Ovary (tissue), 9 donors: ENCODE measurements around the gene ASH1L. TPM values are rescaled to one million over a fixed set of nuclear protein-coding genes. Genes with fewer than 3 reads are reported as not detected.

Experiments used
- DNase-seq, 5 donors: peaks; one replicate each; pipeline ENCODE4 v3.0.0-alpha.2; 2019 to 2020
- H3K27ac ChIP-seq, 2 donors: fragments of 200-600 bp; one replicate each; pipeline versions ENCODE4 v1.5.1 to v1.8.0; 2019 to 2022
- H3K27me3 ChIP-seq: fragments of 200-600 bp; one replicate; pipeline ENCODE4 v1.8.0; 2022
- H3K36me3 ChIP-seq: fragments of 200-600 bp; sonication (generic); one replicate; pipeline ENCODE4 v1.5.1; 2019
- H3K4me1 ChIP-seq: one replicate; pipeline ENCODE4 v1.8.1; 2013; ENCODE audit warnings: mild to moderate bottlenecking, moderate library complexity; ENCODE audit not compliant: insufficient read depth
- H3K4me3 ChIP-seq: fragments of 200-600 bp; sonication (generic); one replicate; pipeline ENCODE4 v1.5.1; 2017
- H3K9me3 ChIP-seq, 2 donors: fragments of 200-600 bp in 1 of 2; sonication (generic) in 1 of 2; one replicate each; pipeline versions ENCODE4 v1.5.1 to v1.8.1; 2013 to 2019; ENCODE audit warnings: mild to moderate bottlenecking in 1 of 2, moderate library complexity in 1 of 2
- CTCF ChIP-seq, 3 donors: fragments of 450-650 bp in 2 of 3; fragments of 200-600 bp in 1 of 3; IDR thresholded peaks; one replicate each; pipeline versions ENCODE4 v1.5.1 to v1.8.0; 2016 to 2022; ENCODE audit warnings: antibody characterized with exemption in 3 of 3, mild to moderate bottlenecking in 1 of 3
- EP300 ChIP-seq: sonication (generic); formaldehyde crosslinking; IDR thresholded peaks from one replicate; pipeline ENCODE4 v1.6.1; 2017; ENCODE audit warnings: antibody characterized with exemption
- POLR2A ChIP-seq: fragments of 450-650 bp; IDR thresholded peaks from one replicate; pipeline ENCODE4 v1.6.1; 2017; ENCODE audit warnings: antibody characterized with exemption, mild to moderate bottlenecking, moderate library complexity
- WGBS, 3 donors: extraction: QIAGEN DNeasy Blood & Tissue Kit in 1 of 3; methylation state at CpG; one replicate each; pipeline versions ENCODE4 v1.1.5 to v1.1.7; 2013 to 2017; 5-methylcytosine and 5-hydroxymethylcytosine counted together
- intact Hi-C, 4 donors: fragments of 100-400 bp; cut with DNase I; formaldehyde crosslinking; loops; one replicate each; pipeline versions ENCODE4 v1.11.0 to v1.15.1; 2022 to 2023
- polyA plus RNA-seq, 2 donors: library from polyadenylated mRNA; stranded (reverse); fragments of 200-250 nt in 1 of 2; fragments of 350-450 nt in 1 of 2; fragmentation: Illumina TruSeq in 1 of 2; extraction: RNeasy Lipid Tissue Mini Kit (QIAGEN cat#74804) in 1 of 2; gene quantifications; one replicate each; pipeline ENCODE4 v1.2.3, GENCODE V29; 2013 to 2014
- total RNA-seq, 7 donors: library from RNA; depleted of rRNA in 2 of 7; stranded (reverse); fragments of >200 nt in 2 of 7; fragmentation: NEBNext Ultra II Directional in 3 of 7; extraction: Animal tissue kit (Norgen Biotek cat#: 25700) in 3 of 7; gene quantifications; one replicate each; pipeline versions ENCODE4 v1.1.0 to v1.2.4, GENCODE V29; 2016 to 2023
- donor health status: DM: no; HTN: no; CAD: no; lungs with moderate emphysema.
- donor health status: DM: no; HTN: no; CAD: no.
- donor health status: Bipolar disorder and iron deficiency.
- donor health status: DM: yes; HTN: yes; CAD: no.
- donor health status: DM: no; HTN: no; CAD: no.
- donor health status: DM: yes; HTN: yes; CAD: no.

ASH1L gene
- total and polyA plus RNA-seq, 9 donors = 16.2 to 98.4 (median 63.8) TPM

- no peak for DNase-seq
- H3K27ac ChIP-seq = no peak overlapping the region
- peaks cover 2% of the 10 kb centered on the region for H3K4me1 ChIP-seq
- 93 to 96% (median 94%) methylated on average over 3 of the region's 3 CpGs for WGBS, 3 donors
- H3K4me3 ChIP-seq = no peak overlapping the region
- H3K36me3 ChIP-seq = no peaks in the 10 kb centered on the region
- H3K9me3 ChIP-seq = peaks cover 0 to 6% of the 10 kb centered on the region in 2 donors
- intact Hi-C loops = no loop called here
- no peaks in the 10 kb centered on the region for H3K27me3 ChIP-seq
- TF ChIP-seq EP300 (no peak), POLR2A (no peak), CTCF (IDR thresholded peaks at IDR 0.05) (no peak)
Measured at GRCh38 chr1:155471026-155471425, 91.6 kb downstream of the ASH1L start.

GRCh38 chr1:155466996-155467395 lies 95.6 kb downstream of the ASH1L start:
- TF ChIP-seq EP300 (no peak), POLR2A (no peak), CTCF (IDR thresholded peaks at IDR 0.05) (no peak)
- Histone ChIP-seq H3K9me3 (peaks cover 0 to 6% of the 10 kb centered on the region in 2 donors), H3K27me3 (no peaks in the 10 kb centered on the region), H3K36me3 (no peaks in the 10 kb centered on the region), H3K27ac (no peak overlapping the region), H3K4me3 (no peak overlapping the region), H3K4me1 (no peaks in the 10 kb centered on the region)
- intact Hi-C loops = no loop called here
- no peak for DNase-seq

- no peaks in the 10 kb centered on the region for H3K27me3 ChIP-seq
- H3K4me3 ChIP-seq = no peak overlapping the region
- H3K27ac ChIP-seq = no peak overlapping the region
- no peak for DNase-seq
- TF ChIP-seq POLR2A (no peak), CTCF (IDR thresholded peaks at IDR 0.05) (no peak), EP300 (no peak)
- H3K36me3 ChIP-seq = no peaks in the 10 kb centered on the region
- peaks cover 0 to 2% of the 10 kb centered on the region in 2 donors for H3K9me3 ChIP-seq
- H3K4me1 ChIP-seq = no peaks in the 10 kb centered on the region
- intact Hi-C loops = no loop called here
- WGBS, 3 donors = 95 to 100% (median 98%) methylated on average over 1 of the region's 1 CpG
Measured at GRCh38 chr1:155466617-155466972, 96.0 kb downstream of the ASH1L start.

GRCh38 chr1:155463865-155464650 lies 98.5 kb downstream of the ASH1L start:
- WGBS, 3 donors = 75 to 88% (median 78%) methylated on average over 5 of the region's 5 CpGs

More at GRCh38 chr1:155463865-155464650, 98.5 kb downstream of the ASH1L start:
- H3K27ac ChIP-seq = no peak overlapping the region
- H3K4me1 ChIP-seq = no peaks in the 10 kb centered on the region
- H3K9me3 ChIP-seq = no peaks in the 10 kb centered on the region
- no peaks in the 10 kb centered on the region for H3K36me3 ChIP-seq
- H3K4me3 ChIP-seq = no peak overlapping the region
- no peak for TF ChIP-seq CTCF (IDR thresholded peaks at IDR 0.05)
- no peak for DNase-seq
- intact Hi-C loops = no loop called here
- H3K27me3 ChIP-seq = no peaks in the 10 kb centered on the region
